Measurements from ENCODE around the gene GPRIN2.
"Not testable (repeated sequence)": the region's sequence is repeated elsewhere in the genome, so short reads cannot be mapped to it uniquely, and the experiment has no call there.

The GPRIN2 gene

DNA sequence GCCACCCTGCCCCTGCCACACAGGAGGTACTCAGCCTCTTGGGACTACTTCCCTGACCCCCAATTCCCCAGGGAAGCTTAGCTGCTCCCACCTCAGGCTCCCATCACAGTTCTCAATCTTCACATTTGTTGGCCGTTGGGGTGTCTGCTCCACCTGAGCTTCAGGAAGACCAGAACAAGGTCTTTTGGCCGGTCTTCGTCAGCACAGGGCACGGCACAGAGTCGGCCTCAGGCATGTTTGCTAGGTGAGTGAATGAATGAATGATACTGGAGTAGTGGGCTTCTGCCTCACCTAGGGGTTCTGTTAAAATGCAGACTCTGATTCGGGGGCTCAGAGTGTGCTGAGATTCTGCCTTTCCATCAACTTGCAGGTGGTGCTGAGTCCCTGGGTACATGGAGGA, 20.3 kb downstream of the GPRIN2 start:
- DNase-seq: peak in 1 of 5 experiments; percentile 2

DNA sequence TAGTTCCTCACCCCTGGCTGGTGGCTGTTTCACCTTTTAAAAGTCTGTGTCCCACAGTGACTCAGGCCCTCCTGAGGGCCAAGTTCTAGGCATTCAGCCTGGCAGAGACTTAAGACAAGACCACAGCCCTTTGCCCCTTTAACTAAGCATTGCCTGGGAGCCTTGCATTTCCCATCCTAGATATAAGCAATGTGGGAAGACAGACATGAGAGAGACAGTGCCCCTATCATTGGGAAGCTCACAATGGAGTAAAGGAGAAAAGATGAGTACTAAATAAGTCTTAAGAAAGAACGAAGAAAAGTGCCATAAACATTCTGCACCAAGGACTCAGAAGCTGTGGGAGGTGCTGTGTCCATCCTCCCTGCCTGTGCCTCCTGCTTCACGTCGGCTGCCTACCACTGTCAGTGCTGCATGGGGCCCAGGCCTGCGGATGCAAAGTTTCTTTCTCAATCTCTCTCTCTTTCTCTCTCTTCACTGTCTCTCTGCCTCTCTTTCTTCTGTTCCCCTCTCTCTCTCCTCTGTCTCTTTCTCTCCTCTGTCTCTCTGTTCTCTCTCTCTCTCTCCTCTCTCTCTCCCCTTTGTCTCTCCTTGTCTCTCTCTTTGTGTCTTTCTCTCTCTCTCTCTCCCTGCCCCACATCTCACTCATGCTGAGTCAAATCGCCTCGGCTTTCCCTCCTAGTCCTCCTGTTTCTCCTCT, 21.5 kb downstream of the GPRIN2 start:
- DNase-seq: peak in 1 of 5 experiments; percentile 0

DNA sequence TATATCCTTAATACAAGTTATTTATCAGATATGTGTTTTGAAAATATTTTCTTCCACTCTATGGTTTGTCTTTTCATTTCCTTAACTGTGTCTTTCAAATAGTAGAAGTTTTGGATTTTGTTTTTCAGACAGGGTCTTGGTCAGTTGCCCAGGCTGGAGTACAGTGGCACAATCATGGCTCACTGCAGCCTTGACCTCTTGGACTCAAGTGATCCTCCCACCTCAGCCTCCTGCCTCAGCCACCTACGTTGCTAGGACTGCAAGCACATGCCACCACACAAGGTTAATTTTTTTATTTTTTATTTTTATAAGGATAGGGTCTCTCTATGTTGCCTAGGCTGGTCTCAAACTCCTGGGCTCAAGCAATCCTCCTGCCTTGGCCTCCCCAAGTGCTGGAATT, 24.2 kb downstream of the GPRIN2 start:
- DNase-seq: not testable (repeated sequence)

DNA sequence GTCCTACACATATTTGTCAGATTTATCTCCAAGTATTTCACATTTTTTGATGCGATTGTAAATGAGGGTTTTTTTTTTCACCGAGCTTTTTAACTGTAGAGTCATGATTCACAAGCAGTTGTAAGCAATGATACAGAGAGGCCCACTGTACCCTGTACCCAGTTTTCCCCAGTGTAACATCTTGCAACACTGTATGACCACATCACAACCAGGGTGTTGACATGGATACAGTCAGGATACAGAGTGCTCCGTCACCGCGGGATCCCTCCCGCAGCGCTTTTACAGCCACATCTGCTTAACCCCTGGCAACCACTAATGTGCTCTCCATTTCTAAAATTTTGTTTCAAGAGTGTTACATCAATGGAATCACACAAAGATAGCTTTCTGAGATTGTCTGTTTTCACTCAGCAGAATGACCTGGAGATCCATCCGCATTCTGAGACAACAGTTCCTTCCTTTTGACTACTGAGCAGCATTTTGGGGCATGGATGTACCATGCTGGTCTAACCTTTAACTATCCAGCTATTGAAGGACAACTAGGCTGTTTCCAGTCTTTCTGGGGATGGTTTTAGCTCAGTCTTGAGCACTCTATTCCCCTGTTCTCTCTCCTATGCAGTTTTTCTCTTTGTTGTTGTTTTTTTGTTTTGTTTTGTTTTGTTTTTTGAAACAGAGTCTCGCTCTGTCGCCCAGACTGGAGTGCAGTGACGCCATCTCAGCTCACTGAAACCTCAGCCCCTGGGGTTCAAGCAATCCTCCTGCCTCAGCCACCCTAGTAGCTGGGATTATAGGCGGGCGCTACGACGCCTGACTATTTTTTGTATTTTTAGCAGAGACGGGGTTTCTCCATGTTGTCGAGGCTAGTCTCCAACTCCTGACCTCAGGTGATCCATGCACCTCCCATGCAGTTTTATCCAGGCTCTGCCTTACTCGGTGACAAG, 25.9 kb downstream of the GPRIN2 start:
- DNase-seq: no peak

DNA sequence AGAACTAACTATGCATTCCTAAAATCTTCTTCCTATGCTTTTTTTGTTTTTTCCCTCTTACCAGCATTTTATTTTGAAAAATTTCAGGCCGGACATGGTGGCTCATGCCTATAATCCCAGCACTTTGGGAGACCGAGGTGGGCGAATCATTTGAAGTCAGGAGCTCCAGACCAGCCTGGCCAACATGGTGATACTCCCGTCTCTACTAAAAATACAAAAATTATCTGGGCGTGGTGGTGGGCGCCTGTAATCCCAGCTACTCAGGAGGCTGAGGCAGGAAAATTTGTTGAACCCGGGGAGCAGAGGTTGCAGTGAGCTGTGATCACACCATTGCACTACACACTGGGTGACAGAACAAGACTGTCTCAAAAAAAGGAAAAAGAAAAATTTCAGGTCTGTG, 26.7 kb downstream of the GPRIN2 start:
- DNase-seq: not testable (repeated sequence)

DNA sequence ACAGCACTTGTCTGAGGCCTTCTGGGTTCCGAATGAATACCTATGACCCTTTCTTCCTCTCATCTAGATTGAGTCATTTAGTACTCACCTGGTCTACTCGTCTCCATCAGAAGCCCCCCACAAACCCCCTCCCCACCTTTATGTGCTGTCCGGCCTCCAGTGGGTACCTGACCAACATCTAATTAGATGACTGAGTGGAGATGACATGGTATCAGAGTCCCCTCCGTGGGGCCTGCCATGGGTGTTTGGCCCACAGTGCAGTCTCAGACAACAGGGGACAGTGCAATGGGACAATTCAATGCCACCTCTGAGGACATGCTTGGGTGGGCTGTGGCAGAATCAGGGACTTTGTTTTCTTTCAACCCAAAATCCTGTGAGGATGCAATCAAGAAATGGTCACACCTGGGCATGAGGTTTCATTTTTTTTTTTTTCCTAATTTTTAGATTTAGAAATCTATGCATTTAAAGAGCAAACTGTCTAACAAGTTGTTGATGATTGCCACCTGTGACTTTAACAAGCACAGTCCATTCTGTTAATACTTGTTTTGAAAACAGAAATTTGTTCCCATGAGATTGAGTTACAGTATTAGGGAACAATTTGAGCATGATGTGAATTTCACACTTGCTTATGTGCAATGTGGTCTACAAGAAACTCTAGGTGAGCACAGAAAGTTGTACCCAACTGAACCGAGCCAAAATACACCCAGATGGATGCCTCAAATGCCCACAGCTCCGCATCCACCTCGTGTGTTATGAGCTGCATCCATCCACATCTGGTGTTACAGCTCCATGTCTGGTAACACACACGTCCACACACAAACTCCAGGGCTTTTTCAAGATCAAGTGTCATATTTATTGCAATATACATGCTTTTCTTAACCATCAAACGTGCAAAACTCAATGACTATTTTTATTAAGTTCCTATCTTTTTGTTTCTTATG, 27.5 kb downstream of the GPRIN2 start:
- DNase-seq: no peak

DNA sequence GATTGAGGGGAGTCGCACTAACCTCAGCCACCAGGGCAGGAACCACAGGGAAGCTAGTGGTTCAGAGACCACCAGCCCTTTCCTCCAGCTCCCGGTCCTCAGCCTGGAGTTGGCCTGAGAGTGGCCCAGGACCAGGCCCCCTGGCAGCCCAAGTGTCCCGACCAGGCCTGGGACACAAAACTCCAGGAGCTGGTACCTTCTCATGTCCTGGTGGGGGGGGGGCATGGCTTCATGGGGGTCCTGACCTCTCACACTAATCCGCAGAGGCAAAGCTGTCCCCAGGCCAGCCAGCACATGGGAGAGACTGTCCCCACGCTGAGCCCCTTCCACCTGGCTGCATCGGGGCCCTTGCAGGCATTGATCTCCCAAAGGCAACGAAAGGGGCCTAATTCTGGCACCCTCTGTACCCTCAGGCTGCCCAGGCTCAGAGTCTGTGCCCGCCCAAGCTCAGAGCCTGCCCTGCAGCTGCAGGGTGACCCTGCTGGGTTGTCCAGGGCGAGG, 28.2 kb downstream of the GPRIN2 start:
- DNase-seq: no peak

DNA sequence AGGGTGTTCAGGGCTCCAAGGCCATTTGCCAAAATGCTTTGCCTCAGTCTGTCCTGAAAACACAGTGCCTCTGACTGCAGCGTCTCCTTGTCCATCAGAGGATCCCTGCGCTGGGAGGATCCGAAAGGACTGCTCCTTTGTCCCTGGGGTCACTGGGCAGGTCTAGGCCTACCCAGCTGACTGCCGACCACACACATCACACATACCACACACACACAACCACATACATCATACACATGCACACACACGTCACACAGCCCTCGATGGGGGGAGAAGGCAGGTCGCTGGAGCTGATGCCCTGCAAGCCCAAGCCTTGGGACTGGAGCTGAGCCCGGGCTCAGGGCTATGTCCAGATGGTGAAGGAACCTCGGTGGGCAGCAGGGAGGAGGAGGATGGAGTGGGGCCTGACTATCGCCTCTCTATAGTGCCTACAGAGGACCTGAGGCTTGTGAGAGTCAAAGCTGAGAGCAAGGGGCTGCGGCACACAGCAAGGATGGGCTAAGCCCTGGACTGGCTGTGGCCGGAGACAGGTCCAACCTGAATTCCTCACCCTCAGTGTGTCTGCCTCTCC, 29.1 kb downstream of the GPRIN2 start:
- DNase-seq: no peak

DNA sequence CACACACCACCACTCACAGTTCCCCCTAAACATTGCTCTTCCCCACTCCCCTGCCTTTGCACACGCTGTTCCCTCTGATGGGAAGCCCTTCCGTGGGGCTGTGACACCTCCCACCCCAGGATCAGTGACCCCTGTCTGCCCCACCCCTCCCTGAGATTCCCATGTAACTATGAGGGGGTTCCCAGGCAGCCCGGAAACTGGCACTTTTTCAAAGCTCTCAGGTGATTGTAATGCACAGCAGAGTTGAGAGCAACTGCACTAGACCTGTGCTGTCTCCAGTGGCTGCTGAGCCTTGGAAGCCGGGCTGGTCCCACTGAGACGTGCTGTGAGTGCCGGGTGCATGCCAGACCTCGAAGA, 29.8 kb downstream of the GPRIN2 start:
- no peak for DNase-seq

DNA sequence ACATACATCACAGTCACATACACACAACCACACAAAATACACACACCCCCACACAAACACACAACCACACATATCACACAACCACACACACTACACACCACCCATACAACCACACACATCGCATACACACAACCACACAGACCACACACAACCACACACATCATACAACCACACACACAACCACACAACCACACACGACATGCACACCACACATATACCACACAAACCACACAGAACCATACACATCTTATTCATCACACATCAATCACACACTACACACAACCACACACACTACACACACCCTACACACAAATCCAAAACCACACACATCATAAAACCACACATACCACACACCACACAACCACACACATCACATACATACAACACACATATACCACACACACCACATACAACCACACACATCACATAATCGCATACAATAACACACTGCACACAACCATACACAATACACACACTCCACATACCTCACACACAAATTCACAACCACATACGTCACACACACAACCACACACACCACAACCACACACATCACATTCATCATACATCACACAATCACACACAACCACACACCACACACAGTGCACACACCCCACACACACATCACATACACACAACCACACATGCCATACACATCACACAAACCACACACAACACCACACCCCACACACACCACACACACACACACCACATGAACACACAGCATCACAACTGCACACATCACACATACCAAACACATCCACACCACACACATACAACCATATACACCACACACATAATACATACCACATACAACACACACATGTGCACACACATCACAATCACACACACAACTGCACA, 30.4 kb downstream of the GPRIN2 start:
- peak in 2 of 5 experiments; percentile 0 to 67 for DNase-seq

DNA sequence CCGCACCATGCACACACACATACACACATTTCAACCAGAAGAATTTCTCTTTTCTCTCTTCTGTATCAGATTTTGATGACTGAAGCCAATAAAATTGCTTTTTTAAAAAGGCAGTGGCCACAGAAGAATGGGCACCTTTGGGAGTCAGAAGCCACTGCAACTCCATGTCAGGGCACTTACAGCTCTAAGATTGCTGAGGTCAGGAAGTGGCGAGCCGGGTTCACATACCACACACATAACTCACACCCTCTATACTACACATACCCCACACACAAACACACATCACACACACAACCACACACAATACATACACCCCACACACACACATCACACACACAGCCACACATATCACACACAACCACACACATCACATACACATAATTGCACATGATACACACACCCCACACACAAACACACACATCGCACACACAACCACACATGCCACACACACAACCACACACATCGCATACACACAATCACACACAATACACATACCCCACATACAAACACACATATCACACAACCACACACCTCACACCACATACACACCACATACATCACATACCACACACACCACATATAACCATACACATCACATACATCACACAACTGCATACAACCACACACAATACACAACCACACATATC, 31.2 kb downstream of the GPRIN2 start:
- DNase-seq: peak in 2 of 5 experiments; percentile 0 to 82

DNA sequence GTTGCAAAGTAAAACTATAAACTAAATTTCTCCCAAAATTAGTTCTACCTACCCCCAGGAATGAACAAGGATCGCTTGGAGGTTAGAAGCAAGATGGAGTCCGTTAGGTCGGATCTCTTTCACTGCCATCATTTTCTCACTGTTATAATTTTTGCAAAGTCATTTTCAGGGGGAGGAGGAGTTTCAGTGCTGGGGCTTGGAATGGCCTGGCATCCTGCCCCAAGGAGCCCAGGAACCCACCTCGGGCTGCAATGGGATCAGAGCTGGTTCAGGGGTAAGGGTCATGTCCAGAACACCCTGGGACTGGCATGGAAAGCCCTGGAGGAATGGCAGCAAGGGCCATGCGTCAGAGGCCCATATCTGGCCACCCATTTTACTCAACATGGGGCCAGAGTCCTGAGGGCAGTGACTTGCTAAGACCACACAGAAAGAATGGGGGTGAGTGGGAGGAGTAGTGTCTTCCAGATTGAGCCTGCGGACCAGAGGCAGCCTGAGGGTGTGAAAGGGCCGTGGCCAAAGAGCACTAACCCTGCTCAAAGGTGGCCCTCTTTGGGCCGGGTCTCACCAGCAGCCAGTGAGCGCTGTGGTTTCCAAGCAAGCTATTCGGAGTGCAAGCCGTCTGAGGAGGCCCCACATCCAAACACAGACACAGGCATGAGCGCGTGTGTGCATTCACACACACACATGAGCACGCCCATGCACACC, 31.8 kb downstream of the GPRIN2 start:
- peak in 1 of 5 experiments; percentile 0 for DNase-seq

DNA sequence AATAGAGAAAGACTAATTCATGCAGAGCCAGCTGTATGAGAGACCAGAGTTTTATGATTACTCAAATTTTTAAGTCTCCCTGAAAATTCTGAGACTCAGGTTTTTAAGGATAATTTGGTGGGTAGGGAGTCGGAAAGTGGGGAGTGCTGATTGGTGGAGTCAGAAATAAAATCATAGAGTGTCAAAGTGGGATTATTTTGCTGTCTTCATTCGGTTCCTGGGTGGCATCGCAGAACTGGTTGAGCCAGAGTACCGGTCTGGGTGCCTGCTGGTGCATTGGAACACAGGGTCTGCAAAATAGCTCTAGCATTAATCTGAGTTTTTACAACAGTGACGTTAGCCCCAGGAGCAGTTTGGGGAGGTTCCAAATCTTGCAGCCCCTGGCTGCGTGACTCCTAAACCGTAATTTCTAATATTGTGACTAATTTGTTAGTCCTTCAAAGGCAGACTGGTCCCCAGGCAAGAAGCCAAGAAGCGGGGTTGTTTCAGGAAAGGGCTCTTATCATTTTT, 32.4 kb downstream of the GPRIN2 start:
- DNase-seq: peak in 1 of 5 experiments; percentile 0

DNA sequence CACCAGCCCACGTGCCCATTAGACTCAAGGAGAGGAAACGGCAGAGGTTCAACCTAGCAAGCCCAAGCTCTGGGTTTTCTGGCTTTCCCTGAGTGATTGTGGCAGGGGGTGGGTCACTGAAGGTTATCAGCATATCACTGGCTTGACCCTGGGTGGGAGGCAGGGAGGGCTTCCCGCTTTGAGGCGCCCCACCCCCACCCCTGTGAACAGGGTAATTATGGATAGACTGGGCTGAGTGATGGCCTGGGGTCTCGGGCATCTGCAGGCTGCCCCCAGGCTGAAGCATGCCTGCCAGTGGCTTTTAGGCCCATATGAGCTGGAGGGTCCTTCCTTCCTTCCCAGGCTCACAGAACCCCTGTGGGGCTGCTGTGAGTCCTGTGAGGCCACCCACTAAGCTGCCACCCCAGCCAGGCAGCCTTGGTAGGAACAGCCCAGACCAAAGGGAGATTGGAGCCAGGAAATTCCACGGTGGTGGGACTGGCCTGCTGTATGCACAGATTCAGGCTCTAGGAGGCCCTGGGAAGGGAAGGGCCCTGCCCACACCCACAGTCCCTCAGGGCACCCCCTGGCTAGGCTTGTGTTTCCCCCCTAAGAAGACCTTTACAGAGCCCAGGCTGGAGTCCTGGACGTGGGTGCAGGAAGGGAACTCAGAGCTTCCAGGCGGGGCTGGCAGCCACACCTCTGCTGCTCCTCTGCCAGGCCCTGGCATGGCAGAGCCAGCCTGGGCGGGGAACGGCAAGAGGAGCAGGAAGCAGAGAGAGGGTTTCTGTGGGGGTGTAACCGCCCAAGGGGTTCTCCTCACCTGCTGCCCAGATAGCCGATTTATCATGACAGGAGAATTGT, 33.1 kb downstream of the GPRIN2 start:
- DNase-seq: peak in 1 of 5 experiments; percentile 0

DNA sequence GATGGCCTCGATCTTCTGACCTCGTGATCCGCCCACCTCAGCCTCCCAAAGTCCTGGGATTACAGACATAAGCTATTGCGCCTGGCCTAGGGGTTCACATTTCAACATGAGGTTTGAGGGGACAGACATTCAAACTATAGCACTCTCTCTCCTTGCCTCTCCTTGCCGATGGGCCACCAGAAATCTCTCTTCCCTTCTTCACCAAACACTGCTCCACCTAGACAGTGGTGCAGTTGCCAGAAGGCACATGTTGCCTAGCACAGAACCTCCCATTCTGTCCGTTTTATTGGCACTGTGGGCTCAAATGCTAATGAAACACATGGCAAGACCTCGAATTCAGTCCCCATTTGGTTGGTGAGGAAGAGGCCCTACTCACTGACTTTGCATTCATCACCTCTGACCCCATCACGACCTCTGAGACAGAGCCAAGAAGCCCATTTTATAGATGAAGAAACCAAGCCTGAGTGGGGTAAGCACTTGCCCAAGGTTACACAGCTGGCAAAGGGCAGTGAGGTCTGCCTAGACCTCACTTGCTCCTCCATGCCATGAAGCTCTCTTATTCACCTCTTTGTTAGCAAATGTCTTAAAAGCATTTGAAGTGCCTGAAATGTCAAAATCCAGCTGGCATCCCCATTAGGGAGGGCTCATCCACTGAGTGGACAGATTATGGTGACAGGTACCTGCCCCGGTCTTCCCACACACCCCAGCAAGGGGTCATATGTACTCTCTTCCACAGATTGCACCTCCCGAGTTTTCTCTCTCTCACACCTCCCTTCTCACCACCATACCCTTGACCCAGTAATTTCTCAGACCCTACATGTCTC, 34.0 kb downstream of the GPRIN2 start:
- no peak for DNase-seq

DNA sequence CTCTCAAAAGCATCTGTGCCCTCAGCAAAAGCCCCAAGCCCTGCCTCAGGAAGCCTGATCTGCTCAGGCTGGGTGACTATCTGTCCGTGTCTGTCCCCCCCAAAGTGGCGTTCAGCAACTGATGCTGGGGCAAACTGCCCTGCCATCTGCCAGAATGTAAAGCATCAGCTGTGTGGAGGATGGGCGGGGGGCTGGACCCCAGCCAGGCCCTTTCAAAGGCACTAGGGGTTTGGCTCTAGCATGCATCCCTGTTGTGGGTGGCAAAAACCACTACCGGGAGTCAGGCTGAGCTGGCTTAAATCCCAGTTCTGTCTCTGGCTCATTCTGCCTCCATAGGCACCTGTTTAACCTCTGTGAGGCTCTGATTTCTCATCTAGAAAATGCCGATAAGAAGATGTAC, 35.5 kb downstream of the GPRIN2 start:
- DNase-seq: peak in 1 of 5 experiments; percentile 0

DNA sequence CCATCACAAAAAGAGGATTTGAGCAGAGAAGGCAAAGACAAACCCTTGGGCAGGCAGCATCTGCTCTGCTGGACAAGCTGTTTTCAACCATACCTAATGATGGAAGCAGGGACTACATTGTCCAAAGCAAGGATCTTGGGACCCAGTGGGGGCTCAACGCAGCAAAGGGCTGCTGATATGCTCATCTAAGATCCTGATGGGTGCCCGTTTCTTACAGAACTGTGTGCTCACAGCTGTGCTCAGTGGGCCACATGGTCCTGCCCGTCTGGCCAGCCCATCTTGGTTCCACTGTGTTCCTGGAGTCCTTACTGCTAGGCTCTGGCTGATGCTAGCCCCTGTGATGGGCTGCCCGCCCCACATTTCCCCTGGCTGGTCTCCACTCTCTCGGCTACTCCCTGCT, 36.1 kb downstream of the GPRIN2 start:
- DNase-seq: no peak

Data from T-helper 2 cell (primary cell).